Hepatic stellate cell (primary cell): ENCODE measurements around the gene BMP6.
A peak's percentile ranks its signal among the peaks of the same experiment; 100 is the strongest.

Experiments used
- DNase-seq: peaks from one replicate; pipeline ENCODE4 v3.0.0; 2011; ENCODE audit warnings: low spot score

Gene BMP6

GRCh38 chr6:7832904-7833750, 107.2 kb downstream of the BMP6 start:
- no peak for DNase-seq

GRCh38 chr6:7833751-7834070, 107.8 kb downstream of the BMP6 start:
- DNase-seq: no peak

- DNase-seq: no peak
Observed at GRCh38 chr6:7836371-7837026, 110.6 kb downstream of the BMP6 start.

GRCh38 chr6:7841781-7842468, 116.0 kb downstream of the BMP6 start:
- no peak for DNase-seq

DNA sequence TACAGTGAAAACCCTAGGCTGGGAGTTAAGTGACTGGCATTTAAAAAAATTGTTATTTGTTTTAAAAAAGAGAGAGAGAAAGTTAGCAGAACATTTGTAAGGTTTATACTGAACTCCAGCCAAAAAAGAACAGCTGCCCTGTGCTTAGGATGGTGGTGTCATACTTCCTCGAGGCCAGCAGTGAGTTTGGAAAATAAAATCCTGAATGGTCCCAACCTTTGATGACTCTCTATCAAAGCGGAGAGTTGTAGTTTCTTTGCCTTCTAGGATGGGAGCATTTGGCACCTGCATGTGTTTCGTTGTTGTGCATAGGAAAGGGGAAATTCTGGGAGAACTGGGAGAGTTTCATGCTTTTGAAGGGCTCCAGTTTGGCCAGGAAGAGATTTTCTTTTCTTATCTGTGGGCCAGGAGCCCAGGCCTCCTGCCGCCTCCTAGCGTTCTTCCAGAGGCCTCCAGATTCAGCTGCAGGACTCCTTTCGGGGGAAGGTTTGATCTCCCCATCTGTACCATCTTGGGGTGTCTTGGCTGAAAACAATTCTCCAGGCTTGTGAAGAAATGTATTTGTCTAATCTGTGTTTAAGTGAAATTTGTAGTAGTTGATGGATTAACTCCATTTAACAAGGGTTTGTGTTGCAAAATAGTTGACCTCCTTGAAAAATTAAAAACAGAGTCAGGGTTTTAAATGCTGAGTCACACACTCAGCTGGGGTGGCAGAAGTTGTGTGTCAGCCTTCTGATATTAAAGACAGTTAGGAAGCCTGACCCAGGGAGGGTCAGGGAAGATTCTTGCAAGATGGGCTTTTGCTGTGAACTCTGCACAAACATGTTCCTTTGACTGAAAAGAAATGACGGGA, 121.3 kb downstream of the BMP6 start:
- DNase-seq: peak; percentile 16

DNA sequence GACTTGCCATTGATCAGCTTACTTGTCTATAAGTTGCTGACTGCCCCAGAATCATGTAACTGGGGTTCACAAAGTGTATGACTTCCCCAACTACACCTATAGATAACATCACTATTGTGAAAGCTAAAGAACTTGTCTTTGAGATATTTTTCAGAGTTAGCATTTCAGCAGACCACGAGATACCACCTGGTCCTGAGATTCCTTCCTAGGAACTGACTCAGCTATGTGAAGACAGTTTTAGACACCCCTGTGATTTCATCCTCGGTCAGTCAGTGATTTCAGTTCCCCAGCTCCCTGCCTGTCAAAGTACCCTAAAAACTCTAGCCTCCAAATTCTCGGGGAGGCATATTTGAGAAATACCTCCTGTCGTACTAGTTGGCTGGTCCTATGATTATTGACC, 122.3 kb downstream of the BMP6 start:
- DNase-seq: no peak

- no peak for DNase-seq
Observed at GRCh38 chr6:7851780-7852179, 125.9 kb downstream of the BMP6 start.

- no peak for DNase-seq
Observed at GRCh38 chr6:7859591-7859990, 133.7 kb downstream of the BMP6 start.

- DNase-seq: no peak
Observed at GRCh38 chr6:7865781-7866180, 139.9 kb downstream of the BMP6 start.

- no peak for DNase-seq
Observed at GRCh38 chr6:7866526-7866925, 140.6 kb downstream of the BMP6 start.

GRCh38 chr6:7868926-7869325, 143.0 kb downstream of the BMP6 start:
- DNase-seq: no peak

DNA sequence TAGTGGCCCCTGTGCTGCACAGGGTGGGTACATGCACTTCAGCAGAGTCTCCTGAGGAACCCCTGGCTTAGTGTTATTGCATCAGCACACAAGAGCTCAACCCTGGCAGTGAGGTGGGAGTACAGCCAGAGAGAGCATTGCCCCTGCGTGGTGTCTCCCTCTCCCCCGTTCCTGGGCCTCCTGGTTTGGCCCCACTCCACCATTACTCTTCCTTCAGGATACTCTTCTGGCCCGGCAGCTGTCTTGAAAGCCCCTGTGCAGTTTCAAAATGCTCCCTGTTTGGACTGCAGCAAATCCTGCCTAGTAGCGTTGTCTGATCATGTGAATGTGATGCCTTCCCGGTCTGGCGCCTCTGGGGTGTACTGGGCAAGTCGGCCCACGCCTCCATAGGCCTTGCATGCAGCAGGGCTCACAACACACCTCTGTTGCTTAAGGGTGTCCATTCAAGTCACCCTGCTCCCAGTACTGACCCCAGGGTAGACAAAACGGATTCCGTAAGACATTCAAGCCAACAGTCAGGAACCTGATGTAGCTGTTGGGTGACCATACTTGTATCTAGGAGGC, 152.6 kb downstream of the BMP6 start:
- no peak for DNase-seq

DNA sequence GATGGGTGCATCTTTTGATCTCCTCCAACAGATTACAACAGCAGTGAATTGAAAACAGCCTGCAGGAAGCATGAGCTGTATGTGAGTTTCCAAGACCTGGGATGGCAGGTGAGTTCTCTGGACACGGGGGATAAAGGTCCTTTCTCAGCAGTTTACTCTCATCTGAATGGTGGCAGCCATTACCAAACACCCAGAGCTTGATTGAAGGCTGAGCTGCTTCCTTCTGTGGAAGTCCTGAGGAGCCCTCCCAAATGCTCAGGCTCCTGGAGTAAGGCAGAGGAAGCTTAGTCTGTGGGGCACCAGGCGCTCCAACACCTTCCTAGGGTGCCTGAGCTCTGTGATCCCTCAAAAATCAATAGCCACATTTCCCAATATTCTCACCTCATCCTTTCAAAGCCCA, 153.1 kb downstream of the BMP6 start:
- no peak for DNase-seq

DNA sequence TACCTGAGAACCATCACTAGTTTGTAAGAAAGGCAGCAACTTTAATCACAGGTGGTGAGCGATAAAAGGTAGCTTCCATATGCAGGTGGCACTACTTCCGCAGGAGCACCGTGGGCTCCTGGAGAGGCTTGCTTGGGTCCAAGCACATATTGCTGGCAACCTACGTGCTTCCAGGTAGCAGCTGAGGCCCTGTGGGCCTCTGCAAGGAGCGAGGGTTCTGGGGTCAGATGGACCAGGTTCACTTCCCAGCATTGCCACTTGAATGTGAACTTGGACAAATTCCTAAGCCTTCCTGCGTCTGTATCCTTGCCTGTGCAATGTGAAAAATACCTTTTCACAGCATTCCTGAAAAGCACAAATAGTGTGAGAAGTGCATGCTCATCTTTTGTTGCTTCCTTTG, 153.7 kb downstream of the BMP6 start:
- DNase-seq: no peak

DNA sequence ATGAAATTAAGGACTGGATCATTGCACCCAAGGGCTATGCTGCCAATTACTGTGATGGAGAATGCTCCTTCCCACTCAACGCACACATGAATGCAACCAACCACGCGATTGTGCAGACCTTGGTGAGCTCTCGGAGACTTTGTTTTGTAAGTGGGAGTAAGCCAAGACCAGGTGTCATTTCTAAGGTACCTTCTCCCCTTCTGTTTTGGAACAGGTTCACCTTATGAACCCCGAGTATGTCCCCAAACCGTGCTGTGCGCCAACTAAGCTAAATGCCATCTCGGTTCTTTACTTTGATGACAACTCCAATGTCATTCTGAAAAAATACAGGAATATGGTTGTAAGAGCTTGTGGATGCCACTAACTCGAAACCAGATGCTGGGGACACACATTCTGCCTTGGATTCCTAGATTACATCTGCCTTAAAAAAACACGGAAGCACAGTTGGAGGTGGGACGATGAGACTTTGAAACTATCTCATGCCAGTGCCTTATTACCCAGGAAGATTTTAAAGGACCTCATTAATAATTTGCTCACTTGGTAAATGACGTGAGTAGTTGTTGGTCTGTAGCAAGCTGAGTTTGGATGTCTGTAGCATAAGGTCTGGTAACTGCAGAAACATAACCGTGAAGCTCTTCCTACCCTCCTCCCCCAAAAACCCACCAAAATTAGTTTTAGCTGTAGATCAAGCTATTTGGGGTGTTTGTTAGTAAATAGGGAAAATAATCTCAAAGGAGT, 154.2 kb downstream of the BMP6 start:
- no peak for DNase-seq

DNA sequence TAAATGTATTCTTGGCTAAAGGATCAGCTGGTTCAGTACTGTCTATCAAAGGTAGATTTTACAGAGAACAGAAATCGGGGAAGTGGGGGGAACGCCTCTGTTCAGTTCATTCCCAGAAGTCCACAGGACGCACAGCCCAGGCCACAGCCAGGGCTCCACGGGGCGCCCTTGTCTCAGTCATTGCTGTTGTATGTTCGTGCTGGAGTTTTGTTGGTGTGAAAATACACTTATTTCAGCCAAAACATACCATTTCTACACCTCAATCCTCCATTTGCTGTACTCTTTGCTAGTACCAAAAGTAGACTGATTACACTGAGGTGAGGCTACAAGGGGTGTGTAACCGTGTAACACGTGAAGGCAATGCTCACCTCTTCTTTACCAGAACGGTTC, 154.8 kb downstream of the BMP6 start:
- DNase-seq: no peak

DNA sequence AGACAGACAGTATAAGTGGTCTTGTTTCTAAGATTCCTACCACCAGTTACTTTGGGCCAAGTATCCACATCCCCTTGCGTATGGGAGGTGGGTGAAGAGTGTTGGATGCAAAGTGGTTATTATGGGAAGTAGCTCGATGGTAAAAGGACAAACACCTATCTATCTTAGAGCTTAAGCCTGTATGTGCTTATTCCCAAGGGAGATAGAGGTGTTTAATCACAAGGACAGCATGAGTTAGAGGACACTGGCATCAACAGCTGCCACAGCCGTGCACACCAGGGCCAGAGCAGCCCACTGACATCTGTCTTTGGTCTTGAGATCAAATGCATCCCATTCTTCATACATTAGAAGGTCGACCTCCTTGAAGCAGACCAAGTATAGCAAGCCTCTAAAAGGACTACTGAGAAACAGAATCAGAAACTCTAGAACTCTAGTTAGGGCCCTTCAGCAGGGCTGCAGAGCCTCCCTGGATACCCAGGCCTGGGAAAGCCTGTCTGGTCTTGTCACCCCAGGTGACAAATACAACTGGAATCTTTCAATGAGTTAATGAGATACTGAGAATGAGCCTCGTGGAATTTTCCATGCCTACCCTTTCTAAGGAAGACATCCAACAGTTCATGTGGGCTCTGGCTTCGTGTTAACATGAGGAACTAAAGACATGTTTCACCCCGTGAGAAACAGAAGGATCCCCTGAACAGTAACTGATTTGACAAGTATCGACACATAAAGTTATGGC, 156.0 kb downstream of the BMP6 start:
- no peak for DNase-seq

GRCh38 chr6:7882505-7883257, 156.8 kb downstream of the BMP6 start:
- no peak for DNase-seq

DNA sequence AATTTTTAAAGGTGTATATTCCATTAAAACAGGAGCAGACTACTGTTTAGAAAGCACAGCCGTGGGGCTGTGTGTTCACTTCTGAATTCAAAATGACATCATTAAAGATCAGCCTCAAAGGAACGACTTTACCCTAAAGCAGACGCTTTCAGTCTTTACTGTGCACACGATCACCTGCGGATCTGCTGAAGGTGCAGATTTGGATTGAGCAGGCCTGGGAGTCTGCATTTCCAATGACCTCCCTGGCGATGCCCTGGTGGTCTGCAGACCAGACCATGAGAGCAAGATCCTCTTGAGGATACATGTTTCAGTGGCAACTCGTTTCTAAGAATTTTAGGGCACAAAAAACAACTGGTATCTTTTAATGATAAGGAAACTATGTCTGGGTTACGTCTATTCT, 157.5 kb downstream of the BMP6 start:
- no peak for DNase-seq

DNA sequence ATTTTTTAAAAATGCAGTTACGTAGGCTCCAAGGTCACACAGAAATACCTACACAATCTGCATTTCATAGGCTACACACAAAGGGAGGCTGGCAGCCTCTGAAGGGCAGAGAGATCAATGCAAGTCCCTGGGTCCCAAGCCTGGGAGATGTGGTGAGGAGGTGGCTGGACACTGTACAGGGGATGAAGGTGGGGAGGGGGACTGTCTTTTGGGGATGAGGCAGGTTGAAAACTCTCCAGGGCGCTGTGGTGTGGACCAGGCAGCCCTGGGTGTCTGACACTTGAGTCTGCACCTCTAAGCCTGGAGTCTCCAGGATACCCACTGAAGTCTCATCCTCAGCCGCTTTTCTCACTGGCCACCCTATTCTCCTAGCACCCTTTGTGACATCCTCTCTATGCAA, 160.2 kb downstream of the BMP6 start:
- no peak for DNase-seq
